Activated T-cell treated with anti-CD3 and anti-CD28 coated beads, Interleukin-2, amount 50 U/mL, for 24 hours (primary cell): ENCODE results near the gene NAV2.

ENCODE experiments used
- DNase-seq: peaks from one replicate; pipeline ENCODE4 v3.0.0-alpha.2; 2020
- H3K27ac Mint-ChIP-seq: 2 replicates; pipeline ENCODE4 v1.8.0; 2020; ENCODE audit warnings: mild to moderate bottlenecking, mixed read lengths
- H3K27me3 Mint-ChIP-seq: 2 replicates; pipeline ENCODE4 v1.8.0; 2020; ENCODE audit warnings: mixed read lengths
- H3K36me3 Mint-ChIP-seq: 2 replicates; pipeline ENCODE4 v1.8.0; 2020; ENCODE audit warnings: low read depth, mixed read lengths
- H3K4me1 Mint-ChIP-seq: 2 replicates; pipeline ENCODE4 v1.8.0; 2020; ENCODE audit warnings: low read depth, mixed read lengths
- H3K4me3 Mint-ChIP-seq: 2 replicates; pipeline ENCODE4 v1.8.0; 2020; ENCODE audit warnings: mild to moderate bottlenecking, moderate library complexity, mixed read lengths
- H3K9me3 Mint-ChIP-seq: 2 replicates; pipeline ENCODE4 v1.8.0; 2020; ENCODE audit warnings: mixed read lengths

The NAV2 gene

DNA sequence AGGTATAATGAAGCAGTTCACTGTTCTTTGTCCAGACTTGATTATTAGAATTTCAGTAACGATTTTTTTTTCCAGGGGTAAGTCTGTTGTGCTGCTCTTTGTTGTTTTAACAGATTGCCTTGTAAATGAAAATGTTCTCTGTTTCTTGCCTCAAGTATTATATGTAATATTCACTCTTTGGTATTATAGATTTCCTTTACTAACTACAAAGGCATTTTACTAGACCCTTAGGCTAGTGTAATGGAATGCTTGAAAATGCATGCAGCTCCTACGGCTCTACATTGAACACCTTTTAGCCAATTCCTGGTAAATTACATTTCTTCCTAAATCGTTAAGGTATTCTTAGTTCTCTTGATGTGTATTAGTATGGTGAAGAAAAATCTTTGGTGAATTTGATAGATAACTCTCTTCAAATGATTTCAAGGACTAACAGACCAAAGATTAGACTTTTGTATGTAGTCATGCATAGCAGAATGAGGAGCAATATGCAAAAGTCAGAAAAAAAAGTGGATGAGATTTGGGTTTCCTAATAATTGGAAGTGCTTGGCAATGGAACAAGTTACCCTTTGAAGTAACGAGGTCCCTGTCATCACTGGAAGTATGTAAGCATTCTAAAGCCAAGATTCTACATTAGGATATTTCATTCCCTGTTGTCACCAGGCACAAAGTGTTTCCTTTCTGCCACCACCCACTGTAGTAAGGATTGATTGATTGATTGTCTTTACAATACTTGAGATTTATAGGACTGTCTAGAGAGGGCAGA, 334.6 kb downstream of the NAV2 start:
- Mint-ChIP-seq H3K36me3 (no peaks in the 10 kb centered on the region), H3K9me3 (no peaks in the 10 kb centered on the region), H3K27ac (no peak overlapping the region), H3K4me3 (no peak overlapping the region), H3K27me3 (peaks cover 3% of the 10 kb centered on the region), H3K4me1 (no peaks in the 10 kb centered on the region)
- DNase-seq = no peak

DNA sequence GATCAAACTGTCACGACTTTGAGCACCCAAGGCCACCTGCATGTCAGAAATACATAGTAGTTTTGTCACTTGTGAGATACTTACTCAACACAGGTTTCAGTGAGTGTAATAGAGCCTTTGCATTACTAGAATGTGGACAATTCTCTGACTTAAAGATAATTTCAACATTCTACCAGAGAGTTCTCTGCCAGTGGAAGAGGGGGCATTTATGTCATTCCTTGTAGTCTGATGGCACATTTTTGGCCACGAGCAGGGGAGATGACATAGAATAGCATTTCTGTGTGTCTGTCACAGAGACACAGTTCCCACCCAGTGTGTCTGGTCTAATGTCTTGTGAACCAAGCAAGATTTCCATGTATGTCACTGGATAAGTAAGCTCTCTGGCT, 335.1 kb downstream of the NAV2 start:
- no peak for DNase-seq
- peaks cover 2% of the 10 kb centered on the region for H3K27me3 Mint-ChIP-seq
- no peak overlapping the region for H3K4me3 Mint-ChIP-seq
- H3K27ac Mint-ChIP-seq = no peak overlapping the region
- no peaks in the 10 kb centered on the region for H3K36me3 Mint-ChIP-seq
- H3K9me3 Mint-ChIP-seq = no peaks in the 10 kb centered on the region
- H3K4me1 Mint-ChIP-seq = no peaks in the 10 kb centered on the region

DNA sequence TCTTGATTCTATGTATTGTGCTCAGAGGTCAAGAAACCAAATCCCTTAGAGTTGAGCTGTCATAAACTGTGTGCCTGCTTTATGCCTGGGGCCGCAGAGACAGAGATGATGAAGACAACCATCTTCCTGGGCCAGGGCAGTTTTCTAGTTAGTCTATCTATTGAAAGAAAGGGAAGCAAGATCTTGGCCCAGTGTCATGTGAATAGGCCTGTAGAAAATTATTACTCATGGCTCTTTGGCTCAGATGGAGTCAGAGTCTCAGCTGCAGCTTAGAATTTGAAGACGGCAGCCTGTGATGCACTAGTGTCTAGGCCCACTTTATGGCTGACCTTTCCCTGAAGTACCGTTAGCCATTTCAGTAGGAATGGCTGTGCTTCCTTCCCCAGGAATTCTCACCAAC, 335.6 kb downstream of the NAV2 start:
- Mint-ChIP-seq H3K36me3 (no peaks in the 10 kb centered on the region), H3K4me3 (no peak overlapping the region), H3K4me1 (no peaks in the 10 kb centered on the region), H3K27ac (no peak overlapping the region), H3K9me3 (no peaks in the 10 kb centered on the region), H3K27me3 (peaks cover 2% of the 10 kb centered on the region)
- no peak for DNase-seq

DNA sequence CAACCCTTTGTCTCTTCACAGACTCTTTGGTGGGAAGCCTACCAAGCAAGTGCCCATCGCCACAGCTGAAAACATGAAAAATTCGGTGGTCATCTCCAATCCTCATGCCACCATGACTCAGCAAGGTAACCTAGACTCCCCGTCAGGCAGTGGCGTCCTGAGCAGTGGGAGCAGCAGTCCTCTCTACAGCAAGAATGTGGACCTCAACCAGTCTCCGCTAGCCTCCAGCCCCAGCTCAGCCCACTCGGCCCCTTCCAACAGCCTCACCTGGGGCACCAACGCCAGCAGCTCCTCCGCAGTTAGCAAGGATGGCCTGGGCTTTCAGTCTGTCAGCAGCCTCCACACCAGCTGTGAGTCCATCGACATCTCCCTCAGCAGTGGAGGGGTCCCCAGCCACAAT, 336.1 kb downstream of the NAV2 start:
- H3K9me3 Mint-ChIP-seq = no peaks in the 10 kb centered on the region
- DNase-seq = no peak
- no peak overlapping the region for H3K27ac Mint-ChIP-seq
- H3K4me3 Mint-ChIP-seq = no peak overlapping the region
- no peaks in the 10 kb centered on the region for H3K36me3 Mint-ChIP-seq
- H3K27me3 Mint-ChIP-seq = no peaks in the 10 kb centered on the region
- no peaks in the 10 kb centered on the region for H3K4me1 Mint-ChIP-seq

DNA sequence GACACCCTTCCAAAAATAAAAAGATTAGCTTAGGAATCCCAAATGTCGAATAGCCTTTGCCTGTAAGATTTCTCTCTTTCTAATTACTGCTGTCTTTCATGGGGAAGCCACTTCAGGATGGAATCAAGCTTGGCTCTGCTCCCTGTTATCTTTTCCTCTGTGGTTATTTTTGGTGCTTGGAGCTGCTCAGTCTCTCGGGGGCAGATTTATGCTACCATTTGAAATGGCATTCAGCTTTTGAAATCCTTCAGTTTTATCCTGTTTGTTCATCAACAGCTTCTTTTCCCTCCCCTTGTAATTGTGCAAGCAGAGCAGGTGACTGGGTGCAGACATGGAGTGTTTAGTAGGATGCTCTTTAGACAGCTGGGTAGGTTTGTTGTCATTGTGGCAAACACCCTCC, 336.6 kb downstream of the NAV2 start:
- Mint-ChIP-seq H3K36me3 (no peaks in the 10 kb centered on the region), H3K27ac (no peak overlapping the region), H3K4me3 (no peak overlapping the region), H3K27me3 (no peaks in the 10 kb centered on the region), H3K4me1 (no peaks in the 10 kb centered on the region), H3K9me3 (no peaks in the 10 kb centered on the region)
- no peak for DNase-seq

DNA sequence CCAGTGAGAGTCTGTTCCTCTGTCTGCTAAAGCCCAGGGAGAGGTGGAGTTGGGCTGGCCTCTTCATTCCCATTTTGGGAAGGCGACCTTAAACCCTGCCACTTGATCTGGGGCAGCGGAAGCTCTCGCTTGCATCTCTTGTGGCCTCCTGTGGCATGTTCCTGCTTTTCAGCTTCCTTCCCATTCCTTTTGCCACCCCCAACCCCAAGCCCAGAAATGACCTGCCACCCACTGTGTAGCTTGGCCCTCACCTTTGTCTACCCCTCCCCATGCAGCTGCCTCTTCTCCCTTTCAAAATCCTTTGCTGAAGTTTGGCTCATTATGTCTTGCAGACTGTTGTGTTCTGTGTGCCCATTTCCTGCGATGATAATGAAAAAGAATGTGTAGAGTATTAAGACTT, 337.4 kb downstream of the NAV2 start:
- Mint-ChIP-seq H3K4me3 (no peak overlapping the region), H3K9me3 (no peaks in the 10 kb centered on the region), H3K4me1 (no peaks in the 10 kb centered on the region), H3K27me3 (no peaks in the 10 kb centered on the region), H3K36me3 (no peaks in the 10 kb centered on the region), H3K27ac (no peak overlapping the region)
- DNase-seq = no peak

DNA sequence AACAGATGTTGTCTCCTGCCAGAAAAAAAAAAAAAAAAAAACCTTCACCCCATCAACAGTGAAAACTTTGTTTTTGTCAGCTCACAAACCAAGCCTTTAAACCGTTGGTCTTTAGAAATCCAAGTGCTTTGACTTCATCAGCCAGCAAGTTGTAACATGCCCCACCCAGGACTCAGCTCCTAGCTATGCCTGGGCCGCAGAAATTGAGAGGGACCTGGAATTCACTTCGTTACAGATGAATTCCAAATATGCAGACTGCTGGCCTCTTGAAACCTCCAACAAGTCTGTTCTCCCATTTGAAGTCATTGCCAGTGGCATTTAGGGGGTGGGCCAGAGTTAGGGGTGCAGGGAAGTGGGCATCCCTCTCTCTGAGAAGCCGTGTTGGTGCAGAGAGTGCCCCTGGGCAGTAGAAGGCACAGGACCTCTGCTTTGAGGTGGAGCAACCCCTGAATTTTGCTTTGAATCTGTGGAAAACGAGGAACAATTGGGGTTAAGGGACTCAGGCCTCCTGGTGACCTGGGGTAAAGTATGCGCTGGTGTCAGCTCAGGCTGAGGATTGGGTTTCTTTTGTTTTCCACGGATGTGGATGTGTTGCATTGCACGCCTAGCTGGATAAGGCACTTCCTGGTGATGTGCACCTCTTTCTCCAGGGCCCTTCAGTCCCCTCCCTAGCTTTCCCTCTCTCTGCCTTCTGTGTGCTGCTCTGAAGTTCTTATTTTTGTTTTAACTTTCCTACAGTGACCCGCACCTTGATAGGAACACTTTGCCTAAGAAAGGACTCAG, 338.1 kb downstream of the NAV2 start:
- H3K36me3 Mint-ChIP-seq = no peaks in the 10 kb centered on the region
- no peak for DNase-seq
- H3K27ac Mint-ChIP-seq = no peak overlapping the region
- no peaks in the 10 kb centered on the region for H3K9me3 Mint-ChIP-seq
- H3K27me3 Mint-ChIP-seq = no peaks in the 10 kb centered on the region
- no peak overlapping the region for H3K4me3 Mint-ChIP-seq
- H3K4me1 Mint-ChIP-seq = no peaks in the 10 kb centered on the region

DNA sequence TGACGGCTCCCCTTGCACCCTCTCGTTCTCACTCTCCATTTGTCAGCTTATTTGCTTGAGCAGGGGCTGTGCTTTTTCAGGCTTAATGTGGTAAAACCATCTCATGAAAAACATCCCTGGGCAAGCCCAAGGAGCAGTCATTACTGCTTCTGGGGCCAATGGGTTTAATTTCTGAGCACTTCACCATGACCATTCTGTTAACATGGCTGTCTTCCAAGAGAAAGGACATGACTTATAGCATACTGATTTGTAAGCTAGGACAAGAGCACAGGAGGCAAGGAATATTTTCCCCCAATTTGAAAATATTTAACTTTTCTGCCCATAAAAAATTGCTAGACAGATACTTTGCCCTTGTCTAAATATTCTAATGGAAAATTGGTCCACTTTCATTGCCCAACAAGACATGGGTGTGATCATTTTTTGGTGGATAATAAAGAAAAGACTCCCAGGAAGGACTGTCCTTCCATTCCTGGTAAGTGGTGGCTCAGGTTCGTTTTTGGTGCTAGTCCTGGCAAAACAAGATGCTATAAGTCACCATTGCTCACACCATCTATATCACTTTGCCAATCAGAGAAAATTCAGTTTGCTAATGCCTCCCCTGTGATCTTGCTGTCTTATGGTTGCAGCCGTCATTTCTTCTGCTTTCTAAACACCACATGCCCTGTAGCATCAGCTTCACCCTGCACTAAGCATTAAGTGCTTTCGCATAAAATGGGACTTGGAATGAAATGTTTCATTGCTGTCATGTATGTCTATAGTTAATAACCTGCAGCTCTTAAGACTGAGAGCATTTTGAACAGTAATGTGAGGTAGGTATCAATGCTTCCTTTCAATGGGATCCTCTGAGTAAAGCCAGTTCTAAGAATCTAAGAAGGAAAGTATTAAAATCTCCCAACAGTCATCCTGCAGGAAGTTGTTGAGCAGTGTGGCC, 339.1 kb downstream of the NAV2 start:
- Mint-ChIP-seq H3K36me3 (no peaks in the 10 kb centered on the region), H3K9me3 (no peaks in the 10 kb centered on the region), H3K27me3 (no peaks in the 10 kb centered on the region), H3K4me3 (no peak overlapping the region), H3K27ac (no peak overlapping the region), H3K4me1 (no peaks in the 10 kb centered on the region)
- no peak for DNase-seq

DNA sequence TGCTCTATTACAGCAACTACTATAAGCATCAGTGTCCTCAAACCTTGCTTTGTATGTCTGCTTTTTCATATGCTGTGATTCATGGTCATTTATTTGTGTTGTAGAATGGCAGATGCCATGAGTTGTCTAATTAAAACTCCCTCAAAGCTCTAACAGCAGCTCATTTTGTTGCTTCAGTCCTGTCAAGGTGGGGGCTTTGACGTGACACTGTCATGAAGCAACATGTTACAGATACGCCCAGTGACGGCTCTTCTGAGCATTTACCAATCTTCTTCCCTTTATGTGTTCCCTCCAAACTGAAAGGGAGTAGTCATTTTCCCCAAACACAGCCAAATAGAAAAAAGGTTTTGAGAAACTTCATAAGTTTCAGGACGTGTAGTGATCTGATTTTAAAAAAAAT, 340.9 kb downstream of the NAV2 start:
- Mint-ChIP-seq H3K4me3 (no peak overlapping the region), H3K27me3 (no peaks in the 10 kb centered on the region), H3K27ac (no peak overlapping the region), H3K9me3 (no peaks in the 10 kb centered on the region), H3K36me3 (no peaks in the 10 kb centered on the region), H3K4me1 (no peaks in the 10 kb centered on the region)
- DNase-seq = no peak

DNA sequence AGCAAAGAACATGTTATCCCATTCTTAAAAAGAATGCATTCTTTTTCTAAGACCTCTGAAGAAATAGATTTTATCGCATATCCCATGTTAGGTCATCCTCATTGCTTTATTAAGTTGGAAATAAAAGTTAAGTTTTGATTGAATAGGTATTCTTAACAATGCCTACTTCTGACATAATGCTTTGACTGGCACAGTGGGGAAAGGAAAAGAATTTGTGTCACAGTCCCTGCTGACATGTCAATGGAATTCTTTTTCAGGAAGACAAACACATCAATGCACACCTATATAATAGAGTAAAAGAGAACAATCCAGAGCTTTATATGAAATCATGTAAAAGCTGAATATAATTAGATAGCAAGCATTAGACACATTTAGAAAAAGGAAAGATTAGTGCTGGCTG, 341.9 kb downstream of the NAV2 start:
- no peaks in the 10 kb centered on the region for H3K36me3 Mint-ChIP-seq
- no peaks in the 10 kb centered on the region for H3K4me1 Mint-ChIP-seq
- no peaks in the 10 kb centered on the region for H3K27me3 Mint-ChIP-seq
- H3K27ac Mint-ChIP-seq = no peak overlapping the region
- H3K4me3 Mint-ChIP-seq = no peak overlapping the region
- no peak for DNase-seq
- H3K9me3 Mint-ChIP-seq = no peaks in the 10 kb centered on the region

DNA sequence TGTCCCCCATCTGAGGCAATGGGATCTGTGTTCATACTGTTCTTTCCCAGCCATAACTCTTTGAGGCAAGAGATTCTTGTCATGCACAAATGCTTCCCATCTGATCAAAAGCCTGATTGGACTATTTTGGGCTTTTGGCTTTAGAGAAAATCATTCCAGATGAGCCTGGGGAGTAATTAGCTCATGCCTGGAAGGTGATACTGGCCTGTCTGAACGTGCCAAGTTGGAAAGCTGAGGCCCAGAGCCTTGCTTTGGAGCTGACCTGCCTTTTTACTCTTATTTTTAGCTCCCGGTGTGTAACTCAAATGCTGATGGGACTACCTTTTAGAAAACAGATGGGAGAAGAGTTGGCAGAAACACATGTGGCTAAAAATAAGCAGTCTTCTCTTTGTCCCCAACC, 342.7 kb downstream of the NAV2 start:
- Mint-ChIP-seq H3K27me3 (no peaks in the 10 kb centered on the region), H3K4me3 (no peak overlapping the region), H3K9me3 (no peaks in the 10 kb centered on the region), H3K4me1 (no peaks in the 10 kb centered on the region), H3K27ac (no peak overlapping the region), H3K36me3 (no peaks in the 10 kb centered on the region)
- no peak for DNase-seq

DNA sequence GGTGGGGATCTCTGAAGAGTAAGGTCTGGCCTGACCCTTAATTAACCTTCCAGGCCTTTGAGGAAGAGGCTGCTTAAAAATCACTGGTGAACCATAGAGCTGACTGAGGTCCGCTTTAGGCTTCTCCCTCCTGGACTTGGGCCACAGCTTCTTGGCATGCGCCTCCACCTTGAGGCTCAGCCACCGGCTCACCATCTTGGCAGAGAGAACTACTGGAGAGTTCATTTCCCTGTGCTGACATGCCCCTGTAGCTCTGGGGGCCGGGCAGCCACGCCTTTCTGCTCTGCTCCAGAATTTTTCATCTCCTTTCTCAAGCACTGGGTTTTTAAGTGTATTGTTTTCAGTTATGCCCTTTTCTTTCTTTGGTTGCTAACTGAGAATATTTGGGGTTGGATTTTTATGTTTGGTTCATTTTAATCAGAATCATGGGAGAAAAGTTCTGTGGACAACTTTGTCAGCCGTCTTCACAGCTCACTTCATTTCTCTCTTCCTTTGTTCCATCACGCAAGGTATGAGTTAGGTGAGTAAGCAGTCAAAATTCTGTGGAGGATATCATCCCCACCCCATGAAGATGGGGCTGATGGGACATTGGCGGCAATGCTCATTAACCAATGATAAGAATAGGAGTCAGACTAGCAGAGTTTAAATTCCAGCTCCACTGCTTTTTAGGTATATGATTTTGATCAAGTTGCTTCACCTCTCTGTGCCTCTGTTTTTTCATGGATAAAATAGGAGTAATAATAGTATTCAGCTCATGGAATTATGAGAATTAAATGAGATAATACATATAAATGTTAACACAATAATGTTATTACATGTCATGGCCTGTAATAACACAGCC, 343.7 kb downstream of the NAV2 start:
- H3K9me3 Mint-ChIP-seq = no peaks in the 10 kb centered on the region
- H3K4me3 Mint-ChIP-seq = no peak overlapping the region
- H3K27ac Mint-ChIP-seq = no peak overlapping the region
- no peaks in the 10 kb centered on the region for H3K4me1 Mint-ChIP-seq
- no peaks in the 10 kb centered on the region for H3K36me3 Mint-ChIP-seq
- DNase-seq = no peak
- H3K27me3 Mint-ChIP-seq = no peaks in the 10 kb centered on the region

DNA sequence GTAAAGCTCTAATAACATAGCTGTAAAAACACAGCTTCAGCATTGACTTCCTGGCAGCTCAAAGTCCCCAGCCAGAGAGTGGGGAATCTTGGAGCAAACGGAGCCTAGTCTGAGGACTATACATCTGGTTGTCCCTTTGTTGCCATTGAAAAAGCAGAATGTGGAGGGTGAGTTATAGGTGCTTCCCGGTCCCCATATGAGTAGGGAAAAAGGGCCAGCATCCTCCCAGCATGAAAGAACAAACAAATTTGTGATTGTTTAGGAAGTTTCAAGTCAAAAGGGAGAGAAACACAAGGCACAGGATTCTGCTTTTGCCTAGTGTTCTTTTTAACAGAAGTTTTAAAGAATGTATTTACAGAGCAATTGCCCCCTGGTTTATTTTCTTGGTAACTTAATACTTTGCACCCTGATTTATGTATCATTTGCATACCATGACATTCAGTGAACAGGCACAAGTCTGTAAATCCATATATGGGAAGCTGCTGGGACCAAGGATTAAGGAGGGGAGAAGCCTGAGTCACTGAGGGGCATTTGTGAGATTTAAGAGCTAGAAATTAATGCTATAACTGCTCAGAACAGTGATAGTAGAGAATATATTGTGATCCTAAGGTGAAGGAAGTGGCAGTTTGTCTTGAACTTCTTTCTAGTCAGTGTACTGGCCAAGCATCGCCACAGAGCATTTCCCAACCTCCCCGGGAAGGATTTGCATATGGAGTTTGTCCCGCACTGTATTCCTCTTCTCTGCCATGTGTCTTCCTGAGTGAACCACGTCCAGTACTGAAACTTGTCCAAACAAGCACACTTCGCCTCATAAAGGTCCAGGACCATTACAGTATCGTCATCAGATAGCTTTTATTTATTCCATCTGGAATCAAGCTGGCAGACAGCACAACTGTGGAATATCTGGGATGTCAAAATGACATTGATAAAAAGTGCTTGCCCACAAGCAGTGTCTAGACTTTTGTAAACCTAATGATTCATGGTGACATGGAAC, 344.6 kb downstream of the NAV2 start:
- H3K9me3 Mint-ChIP-seq = no peaks in the 10 kb centered on the region
- DNase-seq = no peak

More for the DNA sequence above, 344.6 kb downstream of the NAV2 start:
- H3K4me1 Mint-ChIP-seq = no peaks in the 10 kb centered on the region
- H3K27me3 Mint-ChIP-seq = no peaks in the 10 kb centered on the region
- no peak overlapping the region for H3K27ac Mint-ChIP-seq
- H3K36me3 Mint-ChIP-seq = no peaks in the 10 kb centered on the region
- no peak overlapping the region for H3K4me3 Mint-ChIP-seq
